HL-60/S4 (cell line): ENCODE measurements around the gene ADCY2.

Source experiments
- in situ Hi-C: fragments of 300-500 bp; cut with MboI; formaldehyde crosslinking; loops from 2 replicates; pipeline ENCODE4 v1.14.3; 2022; ENCODE audit warnings: low sequenced_read_pairs

Gene ADCY2

DNA sequence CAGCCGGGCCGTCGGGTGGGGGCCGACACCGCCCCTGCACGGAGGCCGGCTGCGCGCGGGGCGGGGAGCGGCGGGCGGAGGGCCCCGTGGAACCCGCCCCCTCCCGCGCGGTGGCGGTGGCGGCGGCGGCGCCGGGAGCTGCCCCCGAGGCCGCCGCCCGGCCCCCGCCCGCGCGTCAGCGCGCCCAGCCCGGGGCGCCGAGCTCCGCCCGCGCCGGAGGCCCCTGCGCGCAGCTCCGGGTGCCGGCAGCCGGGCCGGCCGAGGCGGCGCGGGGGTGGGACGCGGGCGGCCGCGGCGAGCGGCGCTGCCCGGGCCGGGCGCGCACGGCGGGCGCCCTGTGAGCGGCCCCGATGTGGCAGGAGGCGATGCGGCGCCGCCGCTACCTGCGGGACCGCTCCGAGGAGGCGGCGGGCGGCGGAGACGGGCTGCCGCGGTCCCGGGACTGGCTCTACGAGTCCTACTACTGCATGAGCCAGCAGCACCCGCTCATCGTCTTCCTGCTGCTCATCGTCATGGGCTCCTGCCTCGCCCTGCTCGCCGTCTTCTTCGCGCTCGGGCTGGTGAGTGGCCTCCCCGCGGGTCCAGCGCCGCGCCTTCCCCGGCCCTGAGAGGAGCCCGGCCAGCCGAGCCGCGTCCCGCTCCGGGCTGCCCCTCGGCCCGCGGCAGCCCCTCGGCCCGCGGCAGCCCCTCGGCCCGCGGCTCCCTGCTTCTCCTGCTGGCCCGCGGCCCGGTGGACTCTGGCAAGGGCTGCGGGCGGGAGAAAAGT, at the start of gene ADCY2:
ADCY2 (plus strand) TSS at position 192 of the 766 bp plus-strand sequence; CDS start at position 351, 159 bp downstream.
- in situ Hi-C loops = no loop called here

GRCh38 chr5:7347377-7347776, 48.6 kb upstream of the ADCY2 start:
- in situ Hi-C loops = no loop called here

DNA sequence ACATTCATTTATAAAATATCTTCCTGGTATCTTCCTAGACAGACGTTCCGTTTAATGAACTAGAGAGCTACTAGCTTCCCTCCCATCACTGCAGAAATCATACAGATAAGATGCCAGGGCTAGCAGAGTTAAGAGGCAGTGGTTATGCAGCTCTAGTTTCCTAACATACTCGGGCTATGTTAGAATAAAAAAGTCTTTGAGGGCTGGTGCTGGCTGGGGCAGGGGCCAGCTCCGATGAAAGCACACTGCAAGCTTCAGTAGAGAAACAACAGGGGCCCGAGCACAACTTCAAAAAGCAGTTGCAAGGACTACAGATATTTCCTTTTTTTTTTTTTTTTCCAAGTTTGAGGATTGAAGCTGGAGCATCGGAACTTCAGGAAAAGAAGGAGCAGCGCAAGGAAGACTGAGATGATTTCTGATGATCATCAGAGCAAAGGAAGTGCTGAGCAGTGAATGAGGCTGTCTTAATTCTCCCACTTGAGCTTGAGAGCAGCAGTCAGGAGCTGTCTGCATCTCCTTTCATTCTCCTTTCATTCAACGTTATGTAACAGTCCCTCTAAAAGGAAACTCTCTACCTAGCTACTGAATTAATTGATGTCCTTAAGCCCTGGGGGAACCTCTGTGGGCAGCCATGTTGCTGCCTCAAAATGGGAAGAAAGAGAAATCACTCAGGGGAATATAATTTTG, 47.6 kb upstream of the ADCY2 start:
- in situ Hi-C loops = no loop called here

DNA sequence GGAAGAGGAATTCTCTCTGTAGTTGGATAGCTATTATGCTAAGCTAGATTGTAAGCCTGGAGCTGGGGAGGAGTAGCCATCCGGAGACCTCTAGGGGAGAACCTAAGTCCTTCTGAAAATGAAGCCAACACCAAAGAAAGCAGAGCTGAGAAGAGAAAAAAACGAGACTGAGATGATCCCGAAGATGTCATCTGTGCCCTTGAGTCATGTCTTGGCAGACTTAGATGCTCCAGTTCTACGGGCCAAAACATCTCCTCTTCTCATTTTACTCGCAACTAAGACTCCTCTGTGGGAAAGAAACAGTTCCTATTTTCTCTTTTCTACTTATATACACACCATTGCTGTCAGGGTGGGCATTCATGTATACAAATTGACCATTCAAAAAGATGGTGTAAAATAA, 34.3 kb upstream of the ADCY2 start:
- in situ Hi-C loops = no loop called here

- in situ Hi-C loops = no loop called here
These were observed 32.8 kb upstream of the ADCY2 start for GRCh38 chr5:7363067-7363677.

DNA sequence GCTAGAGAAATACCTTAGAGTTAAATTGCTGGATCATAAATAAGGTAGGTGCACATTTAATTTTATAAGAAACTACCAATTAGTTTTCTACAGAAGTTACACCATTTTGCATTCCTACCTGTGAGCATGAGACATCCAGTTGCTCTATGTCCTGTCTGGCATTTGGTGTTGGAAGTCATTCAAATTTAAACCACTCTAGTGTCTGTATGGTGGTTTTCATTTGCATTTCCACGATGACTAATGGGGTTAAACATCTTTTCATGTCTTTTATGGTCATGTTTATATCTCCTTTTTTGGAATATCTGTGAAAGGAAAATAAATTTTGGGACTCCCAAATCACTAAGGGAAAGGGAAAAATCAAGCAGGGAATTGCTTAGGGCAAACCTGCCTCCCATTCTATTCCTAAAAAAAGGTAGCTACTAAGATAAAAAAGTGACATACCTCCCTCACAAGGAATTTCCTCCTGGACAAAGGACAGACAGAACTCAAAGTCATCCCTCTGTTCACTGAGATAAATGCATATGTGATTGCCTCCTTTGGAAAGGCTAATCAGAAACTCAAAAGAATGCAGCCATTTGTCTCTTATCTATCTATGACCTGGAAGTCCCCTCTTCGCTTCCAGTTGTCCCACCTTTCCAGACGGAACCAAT, 31.6 kb upstream of the ADCY2 start:
- in situ Hi-C loops = no loop called here

DNA sequence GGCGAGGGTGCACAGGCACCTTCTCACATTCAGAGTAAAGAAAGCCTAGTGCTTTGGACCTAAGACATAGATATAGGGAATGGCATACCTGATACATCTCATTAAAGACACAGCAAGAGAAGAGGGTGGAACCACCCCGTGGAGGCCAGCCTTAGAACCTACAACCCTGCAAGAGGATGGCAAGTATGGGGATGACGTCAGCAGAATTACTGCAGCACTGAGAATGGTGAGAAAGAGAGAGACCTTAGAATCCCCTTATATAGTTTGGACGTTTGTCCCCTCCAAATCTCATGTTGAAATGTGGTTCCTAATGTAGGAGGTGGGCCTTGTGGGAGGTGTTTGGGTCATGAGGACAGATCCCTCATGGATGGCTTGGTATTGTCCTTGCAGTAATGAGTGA, 28.2 kb upstream of the ADCY2 start:
- in situ Hi-C loops = no loop called here

DNA sequence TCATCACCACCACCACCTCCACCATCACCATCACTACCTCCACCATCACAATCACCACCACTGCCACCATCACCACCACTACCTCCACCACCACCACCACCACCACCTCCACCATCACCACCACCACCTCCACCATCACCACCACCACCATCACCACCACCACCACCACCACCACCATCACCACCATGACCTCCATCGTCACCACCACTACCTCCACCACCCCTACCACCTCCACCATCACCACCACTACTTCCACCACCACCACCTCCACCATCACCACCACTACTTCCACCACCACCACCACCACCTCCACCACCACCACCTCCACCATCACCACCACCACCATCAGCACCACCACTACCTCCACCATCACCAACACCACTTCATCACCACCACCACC, 23.5 kb upstream of the ADCY2 start:
- in situ Hi-C loops = no loop called here

DNA sequence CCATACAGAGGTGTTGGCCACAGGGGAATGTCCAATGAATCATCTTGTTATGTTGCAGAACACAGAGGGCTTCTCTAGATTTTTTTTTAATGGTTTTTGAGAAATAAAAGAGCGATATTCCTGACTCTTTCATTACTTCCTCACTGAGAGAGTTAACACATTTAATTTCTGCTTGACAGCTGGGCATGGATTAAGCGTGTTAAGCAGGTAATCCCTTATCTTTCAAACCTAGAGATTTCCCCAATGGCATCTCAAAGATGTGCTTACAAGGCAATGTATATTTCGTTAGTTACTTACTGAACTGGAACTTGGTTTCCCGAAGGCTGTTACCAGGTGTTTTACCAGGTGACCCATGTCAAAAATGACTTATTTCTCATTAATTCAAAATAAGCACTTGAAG, 21.8 kb upstream of the ADCY2 start:
- in situ Hi-C loops = no loop called here

DNA sequence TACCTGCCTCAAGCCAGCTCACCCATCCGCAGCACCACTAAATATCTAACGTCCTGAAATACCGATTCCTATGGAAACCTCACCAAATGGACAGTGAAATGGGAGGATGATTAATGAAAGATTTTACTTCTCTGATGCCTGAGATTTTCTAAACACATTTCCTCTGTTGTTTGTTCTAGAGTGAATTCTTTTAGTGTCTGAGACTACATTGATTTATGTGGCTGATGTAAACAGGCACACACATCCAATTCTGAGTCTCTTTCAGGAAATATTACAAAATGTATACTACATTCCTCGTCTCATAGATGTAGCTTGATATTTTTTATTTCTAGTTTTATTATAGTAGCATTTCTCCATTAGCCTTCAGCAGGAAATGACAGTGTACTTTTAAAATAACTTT, 20.5 kb upstream of the ADCY2 start:
- in situ Hi-C loops = no loop called here

DNA sequence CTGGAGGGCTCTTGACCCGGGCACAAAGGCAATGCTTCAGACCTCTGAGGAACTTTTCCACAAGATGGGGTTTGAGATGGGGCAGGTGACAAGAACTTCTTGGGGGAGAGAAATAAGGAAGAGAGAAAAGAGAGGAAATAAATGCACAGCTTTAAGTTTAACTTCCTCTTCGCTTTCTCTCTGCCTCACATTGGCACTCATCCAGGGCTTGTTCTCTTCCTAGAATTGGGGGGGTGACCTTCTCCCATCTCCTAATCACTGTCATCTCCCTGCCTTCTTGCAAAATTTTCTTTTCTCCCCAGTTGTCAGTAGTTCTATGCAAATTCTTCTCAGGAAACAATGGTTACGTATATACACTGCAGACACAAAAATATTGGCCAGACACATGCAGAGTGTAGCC, 19.1 kb upstream of the ADCY2 start:
- in situ Hi-C loops = no loop called here

DNA sequence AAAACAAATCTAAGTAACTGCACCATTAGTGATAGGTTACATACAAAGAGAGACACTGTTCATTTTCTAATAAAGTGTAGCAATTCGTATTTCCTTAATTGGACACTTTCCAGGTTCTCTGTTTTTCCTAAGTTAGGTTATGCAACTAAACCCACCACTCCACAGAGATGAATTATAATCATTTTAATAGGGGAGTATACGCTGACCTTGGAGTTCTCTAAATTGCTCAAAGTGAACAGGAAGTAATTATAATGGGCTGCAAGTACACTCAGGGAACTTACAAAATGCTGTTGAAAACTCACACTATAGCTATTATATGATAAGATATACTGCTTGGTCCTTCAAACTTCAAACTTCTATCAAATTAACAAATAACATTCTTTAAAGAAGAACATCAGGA, 18.2 kb upstream of the ADCY2 start:
- in situ Hi-C loops = no loop called here

GRCh38 chr5:7382588-7382987, 13.3 kb upstream of the ADCY2 start:
- in situ Hi-C loops = no loop called here

DNA sequence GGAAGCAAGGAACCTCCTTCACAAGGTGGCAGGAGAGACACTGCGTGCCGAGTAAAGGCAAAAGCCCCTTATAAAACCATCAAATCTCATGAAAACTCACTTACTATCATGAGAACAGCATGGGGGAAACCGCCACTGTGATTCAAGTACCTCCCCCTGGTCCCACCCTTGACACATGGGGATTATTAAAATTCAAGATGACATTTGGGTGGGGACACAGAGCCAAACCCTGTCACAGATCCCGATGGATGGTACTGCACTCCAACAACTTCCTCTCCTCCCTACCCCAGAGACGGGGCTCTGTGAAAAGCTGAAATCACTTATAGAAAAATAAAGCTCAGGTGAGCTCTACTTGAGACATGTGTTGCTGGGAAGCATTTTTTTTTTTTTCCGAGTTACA, 10.3 kb upstream of the ADCY2 start:
- in situ Hi-C loops = no loop called here

DNA sequence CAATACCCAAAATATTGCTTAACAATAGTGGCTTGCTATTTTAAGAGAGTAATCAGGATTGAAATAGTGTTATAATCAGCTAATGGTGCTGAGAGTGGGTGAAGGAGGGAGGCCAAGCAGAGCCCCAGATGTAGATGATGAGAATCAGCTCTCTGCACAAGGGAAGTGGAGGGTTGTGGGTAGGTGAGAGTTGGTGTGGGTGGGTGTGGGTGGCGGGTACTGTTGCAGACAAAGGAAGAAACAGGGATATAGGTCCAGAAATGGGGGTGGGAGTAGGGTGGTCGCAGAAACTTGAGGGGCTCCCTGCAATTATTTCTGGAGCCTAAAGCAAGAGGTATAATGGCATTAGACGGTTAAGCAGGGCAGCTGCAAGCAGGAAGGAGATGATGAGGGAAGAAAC, 7.4 kb upstream of the ADCY2 start:
- in situ Hi-C loops = no loop called here

DNA sequence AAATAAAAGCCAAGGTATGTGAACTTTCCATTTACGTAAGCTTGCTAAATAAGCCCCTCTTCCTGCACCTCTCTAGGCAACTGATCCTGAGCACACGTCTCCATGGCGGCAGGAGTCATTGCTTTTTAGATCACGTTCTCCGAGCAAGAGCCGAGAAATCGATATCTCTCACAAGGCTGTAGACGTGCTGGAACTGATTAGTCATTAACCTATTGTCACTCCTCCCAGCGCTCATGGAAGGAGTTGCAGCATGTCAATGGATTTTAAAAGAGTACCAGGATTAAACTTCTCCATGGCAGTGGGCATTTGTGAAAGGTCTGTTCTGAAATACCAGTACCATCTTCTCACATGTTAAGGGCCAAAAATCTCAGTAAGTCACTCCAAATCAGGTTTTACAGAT, 4.7 kb upstream of the ADCY2 start:
- in situ Hi-C loops = no loop called here

DNA sequence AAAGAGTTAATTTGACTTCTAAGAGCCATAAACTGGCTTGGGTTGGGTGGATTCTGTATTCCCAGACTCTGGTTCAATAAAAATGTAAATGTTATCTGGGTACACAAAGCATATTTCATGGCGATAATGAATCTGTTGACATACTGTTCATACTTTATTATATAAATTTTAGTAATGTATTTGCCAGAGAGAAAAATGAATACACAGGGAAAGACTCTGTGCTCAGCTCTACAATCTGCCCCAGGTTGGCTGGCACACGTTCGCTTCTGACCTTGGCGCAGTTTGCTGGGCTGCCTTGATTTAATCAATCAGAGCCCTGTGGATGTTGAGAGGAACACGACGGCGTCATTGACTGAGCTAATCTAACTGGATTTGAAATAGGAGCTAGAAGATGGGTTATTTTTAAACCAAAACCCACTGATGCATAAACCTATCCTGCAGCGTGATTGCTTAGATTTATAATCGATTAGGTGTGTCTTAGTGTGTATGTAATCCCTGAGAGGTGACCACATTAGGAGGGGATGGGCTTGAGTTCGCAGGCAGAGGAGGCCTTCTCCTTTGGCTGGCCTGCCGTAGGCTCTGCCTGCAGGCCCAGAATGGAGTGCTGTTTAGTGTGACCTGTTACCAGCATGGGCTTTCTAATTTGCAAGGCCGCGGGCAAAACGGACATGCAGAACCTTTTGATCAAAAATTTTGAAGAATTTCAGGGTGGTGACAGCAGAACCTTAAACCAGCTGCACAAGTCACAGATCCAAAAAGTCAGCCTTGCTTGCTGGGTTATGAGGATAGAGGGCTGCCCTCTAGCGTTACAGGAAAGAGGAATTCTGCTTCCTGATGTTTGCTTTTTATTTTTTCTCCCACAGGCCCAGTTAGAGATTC, 3.9 kb upstream of the ADCY2 start:
- in situ Hi-C loops = no loop called here

- in situ Hi-C loops = no loop called here
These were observed 3.3 kb upstream of the ADCY2 start for GRCh38 chr5:7392693-7393024.

GRCh38 chr5:7393921-7394799, 1.8 kb upstream of the ADCY2 start:
- in situ Hi-C loops = no loop called here

DNA sequence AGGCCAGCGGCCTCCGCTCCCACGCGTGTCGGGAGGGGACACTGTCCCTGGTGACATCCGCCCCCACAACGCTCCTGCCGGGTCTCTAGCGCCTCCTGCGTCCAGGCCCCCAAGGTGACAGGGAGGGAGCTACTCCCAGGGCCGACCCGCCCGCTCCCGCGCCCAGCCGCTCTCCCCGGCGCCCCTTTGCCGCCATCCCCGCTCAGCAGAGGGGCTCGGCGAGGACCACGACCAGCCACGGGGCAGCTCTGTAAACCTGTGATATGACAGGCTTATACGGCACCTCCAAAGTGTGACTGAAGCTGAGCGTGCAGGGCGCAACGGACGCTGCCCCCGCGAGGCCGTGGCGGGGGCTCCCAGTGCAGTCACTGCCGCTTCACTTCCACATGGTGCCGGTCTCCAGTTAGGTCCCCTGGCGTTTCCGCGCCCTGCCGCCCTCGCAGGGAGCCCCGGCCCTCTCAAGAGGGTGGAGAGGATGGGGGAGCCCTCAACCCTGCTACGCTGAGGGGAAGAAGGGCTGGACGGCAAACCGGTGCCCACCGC, 978 bp upstream of the ADCY2 start:
- in situ Hi-C loops = no loop called here
